Stimulated activated memory B cell treated with anti-CD40 and anti-IgM and Interleukin-4, amounts not matched to agents 10 μg/mL and 1 μg/mL and 100 μg/mL, for 72 hours (primary cell): ENCODE data around the gene PLA2G6.

Experiments used
- ATAC-seq: fragments of 150-1000 bp; cut with Tn5 transposase; 2 replicates; pipeline ENCODE4 v1.10.0; 2021
- H3K27ac Mint-ChIP-seq: one replicate; pipeline ENCODE4 v1.8.0; 2022; ENCODE audit warnings: mild to moderate bottlenecking, mixed read lengths
- H3K27me3 Mint-ChIP-seq: one replicate; pipeline ENCODE4 v1.8.0; 2022; ENCODE audit warnings: mixed read lengths
- H3K36me3 Mint-ChIP-seq: one replicate; pipeline ENCODE4 v1.8.0; 2022; ENCODE audit warnings: mixed read lengths
- H3K4me1 Mint-ChIP-seq: one replicate; pipeline ENCODE4 v1.8.0; 2022; ENCODE audit warnings: mixed read lengths
- H3K4me3 Mint-ChIP-seq: one replicate; pipeline ENCODE4 v1.8.0; 2022; ENCODE audit warnings: mild to moderate bottlenecking, moderate library complexity, mixed read lengths
- H3K9me3 Mint-ChIP-seq: one replicate; pipeline ENCODE4 v1.8.0; 2022; ENCODE audit warnings: mixed read lengths

Gene PLA2G6

GRCh38 chr22:38067028-38067415, 114.6 kb downstream of the PLA2G6 start:
- no peaks in the 10 kb centered on the region for H3K27me3 Mint-ChIP-seq
- no peak overlapping the region for H3K27ac Mint-ChIP-seq
- H3K9me3 Mint-ChIP-seq = no peaks in the 10 kb centered on the region
- peaks cover 8% of the 10 kb centered on the region for H3K4me1 Mint-ChIP-seq
- H3K36me3 Mint-ChIP-seq = peaks cover 79% of the 10 kb centered on the region
- no peak for ATAC-seq
- no peak overlapping the region for H3K4me3 Mint-ChIP-seq

GRCh38 chr22:38066381-38067027, 115.1 kb downstream of the PLA2G6 start:
- no peak overlapping the region for H3K27ac Mint-ChIP-seq
- H3K27me3 Mint-ChIP-seq = no peaks in the 10 kb centered on the region
- H3K36me3 Mint-ChIP-seq = peaks cover 83% of the 10 kb centered on the region
- H3K4me1 Mint-ChIP-seq = peaks cover 12% of the 10 kb centered on the region
- H3K4me3 Mint-ChIP-seq = no peak overlapping the region
- H3K9me3 Mint-ChIP-seq = no peaks in the 10 kb centered on the region
- no peak for ATAC-seq

- Mint-ChIP-seq H3K4me3 (no peak overlapping the region), H3K4me1 (peaks cover 14% of the 10 kb centered on the region), H3K27ac (no peak overlapping the region), H3K27me3 (no peaks in the 10 kb centered on the region), H3K9me3 (no peaks in the 10 kb centered on the region), H3K36me3 (peaks cover 79% of the 10 kb centered on the region)
- ATAC-seq = no peak
Observed at GRCh38 chr22:38065539-38065938, 116.1 kb downstream of the PLA2G6 start.

- Mint-ChIP-seq H3K9me3 (no peaks in the 10 kb centered on the region), H3K27me3 (no peaks in the 10 kb centered on the region), H3K4me1 (peaks cover 18% of the 10 kb centered on the region), H3K27ac (no peak overlapping the region), H3K36me3 (peaks cover 70% of the 10 kb centered on the region), H3K4me3 (no peak overlapping the region)
- no peak for ATAC-seq
Observed at GRCh38 chr22:38062791-38063190, 118.8 kb downstream of the PLA2G6 start.
